Esophagus mucosa (tissue), 1 donor: Measurements from ENCODE around the gene SPAG9. TPM values are rescaled to one million over a fixed set of nuclear protein-coding genes. Genes with fewer than 3 reads are reported as not detected.
A peak's percentile ranks its signal among the peaks of the same experiment; 100 is the strongest.
"Not testable (repeated sequence)": the region's sequence is repeated elsewhere in the genome, so short reads cannot be mapped to it uniquely, and the experiment has no call there.

ENCODE experiments used
- ATAC-seq: fragments of 200-7000 bp; cut with Tn5 transposase; one replicate; pipeline ENCODE4 v1.9.1; 2020
- total RNA-seq: library from RNA; stranded (reverse); gene quantifications from one replicate; pipeline ENCODE4 v1.2.4, GENCODE V29; 2023
- donor health status: DM: yes; HTN: yes; CAD: no.

Gene SPAG9
- total RNA-seq, 1 donor from 2014 or later = 40.4 TPM

DNA sequence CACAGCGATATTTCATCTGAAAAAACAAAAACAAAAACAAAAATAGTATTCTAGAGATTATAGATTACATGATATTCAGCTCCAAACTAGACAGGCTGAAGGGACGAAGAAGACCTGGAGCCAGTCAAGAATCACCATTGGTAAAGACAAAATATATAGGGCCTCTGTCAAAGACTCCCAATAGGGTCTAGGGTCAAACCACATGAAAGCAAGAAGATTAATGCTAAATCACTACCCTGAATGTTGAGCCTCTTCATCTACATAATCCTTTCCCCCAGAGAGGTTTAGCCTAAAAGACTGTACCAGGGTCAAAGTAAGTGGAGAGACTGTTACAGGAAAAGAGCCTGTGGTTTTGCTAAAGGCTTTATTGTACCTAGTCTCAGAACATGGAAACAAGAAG lies 21.9 kb upstream of the SPAG9 start:
- no peak for ATAC-seq

DNA sequence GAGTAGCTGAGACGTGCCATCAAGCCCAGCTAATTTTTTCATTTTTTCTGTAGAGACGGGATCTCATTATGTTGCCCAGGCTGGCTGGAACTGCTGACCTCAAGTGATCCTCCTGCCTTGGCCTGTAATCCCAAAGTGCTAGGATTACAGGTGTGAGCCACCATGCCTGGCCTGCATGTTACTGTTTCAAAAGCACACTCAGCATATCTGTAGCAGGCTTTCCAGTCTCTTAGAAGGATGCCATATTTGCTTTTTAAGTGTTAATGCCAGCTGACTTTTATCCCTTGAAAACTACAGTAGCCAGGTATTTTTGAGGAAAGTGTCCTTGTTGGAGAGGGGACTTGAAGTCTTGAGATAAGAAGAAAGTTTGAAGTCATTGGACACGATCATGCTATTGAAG lies 15.3 kb upstream of the SPAG9 start:
- no peak for ATAC-seq

DNA sequence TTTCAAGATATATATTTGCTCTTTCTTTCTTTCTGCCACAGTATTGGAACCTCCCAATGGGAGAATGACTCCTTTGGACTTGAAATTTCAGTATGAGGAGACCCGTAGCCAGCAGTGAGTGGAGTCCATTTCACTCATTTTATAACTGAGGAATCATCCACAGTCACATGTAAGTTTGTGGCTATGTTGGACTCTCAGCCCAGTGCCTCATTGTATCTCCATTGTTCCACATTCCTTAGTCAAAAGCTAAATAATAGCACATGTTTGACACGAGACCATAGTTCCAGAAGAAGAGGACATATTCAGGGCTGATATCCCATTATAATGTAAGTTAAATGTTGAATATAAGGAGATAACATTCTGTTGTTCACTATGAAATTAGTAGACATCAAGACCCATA lies 12.7 kb upstream of the SPAG9 start:
- no peak for ATAC-seq

DNA sequence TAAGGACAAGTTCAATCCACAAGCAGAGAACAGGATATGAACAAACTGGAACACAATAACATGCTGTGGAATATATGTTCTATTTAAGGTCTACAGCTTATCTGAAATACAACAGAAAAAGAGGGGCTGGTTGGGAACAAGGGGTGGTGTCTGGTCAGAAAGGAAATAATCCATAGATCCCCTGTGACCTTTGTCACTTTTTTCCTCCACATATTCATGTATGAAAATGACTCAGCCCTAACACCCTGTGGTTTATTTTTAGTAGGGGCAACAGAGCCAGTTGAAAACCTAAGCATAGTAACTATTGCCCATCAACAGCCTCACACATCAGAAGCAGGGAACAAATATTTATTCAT lies 12.3 kb upstream of the SPAG9 start:
- ATAC-seq = no peak

DNA sequence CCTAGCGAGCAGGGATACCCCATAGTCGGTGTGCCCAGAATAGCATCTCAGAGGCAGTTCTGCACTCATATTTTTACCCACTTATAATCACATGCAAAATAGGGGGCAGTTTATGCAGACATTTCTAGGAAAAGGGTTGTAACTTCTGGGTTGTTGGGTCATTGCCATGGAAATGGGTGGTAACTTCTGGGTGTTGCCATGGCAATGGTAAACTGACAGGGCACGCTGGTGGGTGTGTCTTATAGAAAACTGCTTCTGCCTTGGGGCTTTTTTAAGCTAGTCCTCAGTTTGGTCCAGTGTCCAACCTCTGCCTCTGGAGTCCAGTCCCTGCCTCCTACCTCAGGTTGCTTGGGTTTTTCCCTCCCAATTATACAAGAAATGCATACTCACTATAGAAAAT lies 7.4 kb upstream of the SPAG9 start:
- ATAC-seq = no peak

DNA sequence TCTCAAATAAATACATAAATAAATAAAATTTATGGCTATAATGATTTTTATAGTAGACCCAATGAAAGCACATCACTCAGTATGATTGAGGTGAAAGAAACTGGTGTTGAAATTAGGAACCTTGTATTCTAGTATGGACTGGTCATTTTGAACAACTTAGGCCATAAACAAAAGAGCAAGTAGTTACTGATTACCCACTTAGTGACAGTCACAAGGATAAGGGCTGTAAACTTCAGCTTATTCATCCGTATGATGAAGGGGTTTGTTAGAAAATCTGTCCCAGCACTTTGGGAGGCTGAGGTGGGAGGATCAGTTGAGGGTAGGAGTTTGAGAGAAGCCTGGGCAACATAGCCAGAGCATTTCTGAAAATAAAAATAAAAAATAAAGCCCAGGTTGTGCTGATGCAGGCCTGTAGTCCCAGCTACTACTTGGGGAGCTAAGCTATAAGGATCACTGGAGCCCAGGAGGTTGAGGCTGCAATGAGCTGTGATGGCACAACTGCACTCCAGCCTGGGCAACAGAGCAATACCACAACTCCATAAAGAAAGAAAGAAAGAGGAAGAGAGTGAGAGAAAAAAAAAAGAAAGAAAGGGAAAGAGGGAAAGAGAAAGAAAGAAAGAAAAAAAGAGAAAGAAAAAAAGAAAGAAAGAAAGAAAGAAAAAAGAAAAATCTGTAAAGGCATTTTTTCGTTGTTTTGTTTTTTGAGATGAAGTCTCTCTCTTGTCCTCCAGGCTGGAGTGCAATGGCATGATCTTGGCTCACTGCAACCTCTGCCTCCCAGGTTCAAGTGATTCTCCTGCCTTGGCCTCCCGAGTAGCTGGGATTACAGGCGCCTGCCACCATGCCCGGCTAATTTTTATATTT lies 4.2 kb upstream of the SPAG9 start:
- ATAC-seq = no peak

DNA sequence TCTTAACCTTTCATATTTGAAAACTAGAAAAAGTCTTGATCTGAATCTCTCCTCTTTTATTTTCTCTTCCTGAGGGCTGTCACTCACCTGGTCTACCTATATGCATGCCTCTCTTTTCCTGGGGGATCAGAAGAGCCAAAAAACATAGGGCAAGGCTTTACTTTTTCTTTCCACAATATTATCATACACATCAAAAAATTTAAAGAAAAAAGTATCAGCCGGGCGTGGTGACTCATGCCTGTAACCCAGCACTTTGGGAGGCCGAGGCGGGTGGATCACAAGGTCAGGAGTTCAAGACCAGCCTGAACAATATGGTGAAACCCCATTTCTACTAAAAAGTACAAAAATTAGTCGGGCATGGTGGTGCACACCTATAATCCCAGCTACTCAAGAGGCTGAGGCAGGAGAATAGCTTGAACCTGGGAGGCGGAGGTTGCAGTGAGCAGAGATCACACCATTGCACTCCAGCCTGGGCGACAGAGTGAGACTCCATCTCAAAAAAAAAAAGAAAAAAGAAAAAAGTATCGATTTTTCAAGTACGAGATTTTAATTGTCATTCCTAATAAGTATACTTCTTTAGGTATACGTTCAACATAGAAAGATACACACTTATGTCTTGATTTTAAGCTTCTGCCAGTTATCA lies 1.9 kb upstream of the SPAG9 start:
- not testable (repeated sequence) for ATAC-seq

DNA sequence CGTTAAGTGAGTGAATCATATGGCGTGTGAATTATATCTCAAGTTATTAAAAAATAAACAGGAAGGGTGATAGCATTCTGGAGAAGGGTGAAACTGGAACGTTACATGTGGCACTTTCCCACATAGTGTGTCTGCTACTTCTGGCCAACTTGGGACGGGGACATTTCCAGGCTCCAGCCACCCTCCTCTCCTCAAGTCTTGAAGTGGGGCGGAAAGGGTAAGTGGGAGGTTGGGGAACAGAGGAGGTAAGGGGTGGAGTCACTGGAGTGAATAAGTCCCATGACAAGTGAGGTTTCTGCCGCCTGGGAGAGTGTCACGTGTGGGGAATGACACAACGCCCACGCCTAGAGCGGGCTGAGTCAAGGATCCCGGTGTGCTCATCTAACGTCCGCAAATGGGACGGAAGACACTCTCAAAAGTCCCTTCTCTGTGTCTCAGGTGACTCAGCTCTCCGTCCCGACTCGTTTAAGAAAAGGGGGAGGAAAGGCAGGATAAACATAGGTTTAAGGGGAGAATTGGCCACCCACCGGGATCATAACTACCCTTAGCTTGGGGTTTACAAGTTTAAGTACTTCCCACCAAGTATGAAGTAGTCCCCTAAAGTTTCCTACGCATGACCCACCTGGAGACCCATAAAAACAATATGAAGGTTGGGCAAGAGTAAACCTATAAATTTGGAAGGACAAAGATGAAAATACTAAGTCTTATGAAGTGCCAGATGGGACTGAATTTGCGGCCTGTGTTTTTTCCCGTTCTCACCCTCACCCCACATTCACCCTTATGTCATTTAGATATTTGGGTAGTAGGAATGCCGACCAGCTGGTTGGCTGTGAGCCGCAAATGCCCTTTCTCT lies 1.2 kb upstream of the SPAG9 start:
- peak; percentile 93 for ATAC-seq

DNA sequence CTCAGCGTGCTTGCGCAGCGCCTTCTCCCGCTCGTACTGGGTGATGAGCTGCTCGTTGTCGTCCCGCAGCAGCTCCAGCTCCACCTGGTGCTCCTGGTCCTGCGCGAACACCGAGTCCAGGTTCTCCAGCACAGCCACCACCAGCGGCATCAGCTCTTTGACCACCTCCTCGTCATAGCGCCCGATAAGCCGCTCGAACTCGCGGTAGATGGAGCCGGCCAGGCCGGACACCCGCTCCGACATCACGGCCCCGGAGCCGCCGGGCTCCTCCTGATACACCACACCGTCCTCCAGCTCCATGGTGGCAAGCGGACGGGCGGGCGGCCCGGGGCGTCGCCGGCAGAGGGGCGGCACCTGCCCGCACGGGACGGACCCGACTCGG lies 320 bp downstream of the SPAG9 start:
- ATAC-seq = peak; percentile 24

DNA sequence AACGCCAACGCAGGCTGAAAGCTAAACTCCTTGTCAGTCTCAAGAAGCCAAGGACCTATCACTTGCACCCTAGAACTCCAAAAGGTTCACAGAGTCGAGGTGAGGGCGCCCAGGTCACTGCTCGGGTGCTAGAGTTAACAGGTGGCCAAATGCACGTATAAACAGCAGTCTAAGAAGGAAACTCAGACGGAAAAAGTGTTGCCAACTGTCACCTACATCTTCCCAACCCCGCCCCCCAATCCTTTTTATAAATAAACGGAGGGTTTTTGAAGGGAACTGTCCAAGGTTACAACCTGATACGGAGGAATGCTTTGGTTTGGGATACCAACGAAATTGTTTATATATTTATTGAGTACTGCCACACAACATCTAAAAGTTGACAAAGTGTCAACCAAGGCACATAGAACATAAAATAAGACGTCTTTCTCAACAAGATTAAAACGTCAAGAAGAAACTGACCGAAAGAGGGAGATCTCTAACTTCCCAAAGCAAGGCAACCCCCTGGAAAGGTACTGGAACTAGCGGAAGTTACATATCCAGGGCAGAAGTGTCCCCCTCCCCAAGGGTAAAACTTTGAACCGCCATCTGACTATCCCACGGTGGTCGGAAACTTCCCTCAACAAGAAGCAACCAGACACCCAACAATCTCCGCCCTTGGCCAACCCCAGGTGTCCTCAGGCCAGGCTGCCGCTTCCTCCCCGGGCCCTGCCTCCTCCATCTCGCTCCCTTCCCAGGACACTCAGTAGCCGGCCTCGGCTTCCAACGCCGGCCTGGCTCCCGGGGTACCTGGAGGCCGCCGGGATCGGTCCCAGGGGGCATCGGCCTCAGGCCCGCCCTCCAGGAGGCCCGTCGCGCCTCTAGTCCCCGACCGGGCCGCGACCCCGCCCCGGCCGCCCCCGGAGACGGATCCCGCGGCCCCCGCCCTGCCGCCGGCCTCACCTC lies 982 bp downstream of the SPAG9 start:
- peak; percentile 15 for ATAC-seq

DNA sequence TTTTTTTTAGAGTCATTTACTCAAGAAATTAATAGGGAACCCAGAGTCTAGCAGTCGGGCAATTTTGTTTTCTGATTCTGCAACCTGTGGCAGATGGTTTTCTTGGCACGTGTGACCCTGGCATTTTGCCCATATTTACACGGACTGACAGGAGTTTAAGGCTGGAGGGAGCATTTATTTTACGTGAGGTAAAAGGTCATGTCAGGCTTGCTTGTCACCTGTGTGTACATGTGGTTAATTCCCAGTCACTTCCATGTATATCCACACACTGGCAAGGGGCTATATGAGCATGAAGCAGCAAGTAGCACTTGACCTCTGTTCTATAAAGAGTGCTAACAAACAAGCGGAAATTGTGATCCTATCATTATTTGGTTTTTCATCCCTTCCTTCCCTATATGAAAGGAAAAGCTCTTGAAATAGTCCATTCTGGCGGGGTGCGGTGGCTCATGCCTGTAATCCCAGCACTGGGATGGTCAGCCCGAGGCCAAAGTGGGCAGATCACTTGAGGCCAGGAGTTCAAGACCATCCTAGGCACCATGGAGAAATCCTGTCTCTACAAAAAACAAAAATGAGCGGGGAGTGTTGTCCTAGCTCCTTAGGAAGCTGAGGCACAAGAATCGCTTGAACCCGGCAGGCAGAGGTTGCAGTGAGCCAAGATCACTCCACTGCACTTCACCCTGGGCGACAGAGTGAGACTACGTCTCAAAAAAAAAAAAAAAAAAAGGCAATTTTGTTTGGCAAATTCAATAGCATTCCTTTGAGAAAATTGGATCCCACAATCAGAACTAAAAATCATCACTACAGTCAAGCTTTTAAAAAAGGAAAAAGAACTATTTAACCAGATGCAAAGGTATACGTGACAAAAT lies 2.1 kb downstream of the SPAG9 start:
- ATAC-seq = no peak

DNA sequence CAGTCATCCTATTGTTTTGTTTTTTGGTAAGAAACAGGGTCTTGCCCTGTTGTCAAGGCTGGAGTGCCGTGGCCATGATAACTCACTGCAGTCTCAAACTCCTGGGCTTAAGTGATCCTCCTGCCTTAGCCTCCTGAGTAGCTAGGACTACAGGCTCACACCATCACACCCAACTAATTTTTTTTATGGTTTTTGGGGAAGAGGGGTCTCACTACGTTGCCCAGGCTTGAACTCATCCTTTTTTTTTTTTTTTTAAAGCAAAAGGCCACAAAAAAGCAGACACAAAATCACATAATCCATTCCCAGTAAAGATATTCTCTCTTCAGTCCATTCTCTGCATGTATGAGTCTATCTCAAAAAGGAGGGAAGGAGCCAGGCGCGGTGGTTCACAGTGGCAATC lies 5.5 kb downstream of the SPAG9 start:
- no peak for ATAC-seq

DNA sequence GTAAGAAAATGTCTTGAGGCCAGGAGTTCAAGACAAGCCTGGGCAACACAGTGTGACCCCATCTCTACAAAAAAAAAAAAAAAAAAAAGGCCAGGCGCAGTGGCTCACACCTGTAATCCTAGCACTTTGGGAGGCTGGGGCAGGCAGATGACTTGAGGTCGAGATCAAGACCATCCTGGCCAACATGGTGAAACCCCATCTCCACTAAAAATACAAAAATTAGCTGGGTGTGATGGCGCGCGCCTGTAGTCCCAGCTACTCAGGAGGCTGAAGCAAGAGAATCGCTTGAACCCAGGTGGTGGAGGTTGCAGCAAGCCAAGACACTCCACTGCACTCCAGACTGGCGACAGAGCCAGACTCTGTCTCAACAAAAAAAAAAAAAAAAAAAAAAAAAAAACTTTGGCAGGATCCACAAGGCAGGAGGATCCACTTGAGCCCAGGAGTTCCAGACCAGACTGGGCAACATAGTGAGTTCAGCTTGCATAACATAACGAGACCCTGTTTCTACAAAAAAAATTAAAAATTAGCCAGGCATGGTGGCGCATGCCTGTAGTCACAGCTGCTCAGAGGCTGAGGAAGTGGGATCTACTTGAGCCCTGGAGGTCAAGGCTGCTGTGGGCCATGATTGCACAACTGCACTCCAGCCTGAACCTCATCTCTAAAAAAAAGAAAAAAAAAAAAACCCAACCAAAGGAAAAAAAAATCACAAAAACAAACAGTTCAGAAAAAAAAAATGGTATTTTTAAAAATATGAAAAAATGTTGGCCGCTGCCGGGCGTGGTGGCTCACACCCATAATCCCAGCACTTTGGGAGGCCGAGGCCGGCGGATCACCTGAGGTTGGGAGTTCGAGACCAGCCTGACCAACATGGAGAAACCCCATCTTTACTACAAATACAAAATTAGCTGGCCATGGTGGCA lies 8.1 kb downstream of the SPAG9 start:
- not testable (repeated sequence) for ATAC-seq

DNA sequence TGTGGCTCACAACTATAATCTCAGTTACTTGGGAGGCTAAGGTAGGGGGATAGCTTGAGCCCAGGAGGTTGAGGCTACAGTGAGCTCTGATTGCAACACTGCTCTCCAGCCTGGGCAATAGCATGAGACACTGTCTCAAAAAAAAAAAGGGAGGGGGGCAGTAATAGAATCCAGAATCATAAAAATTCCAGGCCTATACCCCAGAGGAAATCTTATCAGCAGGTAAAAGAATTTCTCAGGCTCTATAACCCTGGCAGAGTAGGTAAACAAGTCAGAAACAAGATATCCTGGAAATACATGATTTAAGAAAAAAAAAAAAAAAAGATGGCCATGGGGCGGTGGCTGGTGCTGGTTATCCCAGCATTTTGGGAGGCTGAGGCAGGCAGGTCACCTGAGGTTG lies 12.9 kb downstream of the SPAG9 start:
- no peak for ATAC-seq

DNA sequence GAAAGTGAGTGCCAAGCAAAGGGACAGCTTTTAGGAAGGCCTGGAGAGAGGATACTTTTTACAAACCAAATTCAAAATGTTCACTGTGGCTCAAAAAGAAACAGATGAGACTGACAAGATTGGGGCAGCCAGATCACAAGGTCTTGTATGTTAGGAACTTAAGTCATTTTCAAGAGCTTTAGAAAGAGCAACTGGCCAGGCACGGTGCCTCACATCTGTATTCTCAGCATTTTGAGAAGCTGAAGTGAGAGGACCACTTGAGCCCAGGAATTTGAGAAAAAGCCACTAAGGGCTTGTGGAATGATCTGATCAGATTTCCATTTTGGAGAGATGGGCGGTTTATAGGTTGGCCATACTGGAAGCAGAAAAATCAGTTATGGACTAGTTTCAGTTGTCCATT lies 17.2 kb downstream of the SPAG9 start:
- no peak for ATAC-seq

DNA sequence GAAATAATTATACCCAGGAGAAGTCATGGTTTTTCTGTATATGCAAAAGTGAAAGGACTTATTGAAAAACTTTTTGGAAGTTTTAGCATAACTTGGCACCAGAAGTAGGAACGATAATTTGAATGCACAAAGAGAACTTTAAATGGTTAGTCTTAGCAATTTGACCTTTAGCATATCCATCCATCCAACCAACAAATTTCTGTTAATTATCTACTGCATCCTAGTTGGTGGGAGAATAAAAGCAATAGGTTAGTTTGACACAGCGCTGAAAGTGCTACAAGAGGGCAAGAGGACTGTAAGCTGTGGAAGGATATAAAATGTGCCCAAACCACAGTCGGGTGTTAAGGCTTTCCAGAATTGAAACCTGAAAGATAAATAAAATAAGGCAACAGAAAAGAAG lies 17.6 kb downstream of the SPAG9 start:
- no peak for ATAC-seq

DNA sequence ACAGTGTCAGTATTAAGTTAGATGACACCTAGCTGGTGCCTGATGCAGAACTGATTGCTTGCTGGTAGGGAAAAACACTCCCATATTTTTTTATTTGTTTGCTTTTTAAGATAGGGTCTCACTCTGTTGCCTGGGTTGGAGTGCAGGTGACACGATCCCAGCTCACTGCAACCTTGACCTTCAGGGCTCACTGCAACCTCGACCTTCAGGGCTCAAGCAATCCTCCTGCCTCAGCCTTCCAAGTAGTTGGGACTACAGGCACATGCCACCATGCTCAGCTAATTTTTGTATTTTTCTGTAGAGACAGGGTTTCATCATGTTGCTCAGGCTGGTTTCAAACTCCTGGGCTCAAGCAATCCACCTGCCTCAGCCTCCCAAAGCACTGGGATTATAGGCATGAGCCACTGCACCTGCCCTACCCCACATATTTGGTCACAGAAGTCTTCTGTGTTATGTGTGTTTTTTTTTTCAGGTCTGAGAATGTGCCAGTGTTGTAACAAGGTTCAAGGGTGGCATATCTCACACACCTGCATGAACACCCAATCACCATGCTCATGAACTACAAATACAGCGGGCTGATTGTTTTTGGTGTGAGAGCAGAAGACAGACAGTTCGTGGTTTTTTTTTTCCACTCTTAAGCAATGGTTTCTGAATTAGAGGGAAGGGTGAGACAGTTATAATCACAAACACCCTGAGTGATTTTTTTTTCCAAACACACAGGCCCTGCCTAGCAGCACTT lies 22.8 kb downstream of the SPAG9 start:
- ATAC-seq = no peak

DNA sequence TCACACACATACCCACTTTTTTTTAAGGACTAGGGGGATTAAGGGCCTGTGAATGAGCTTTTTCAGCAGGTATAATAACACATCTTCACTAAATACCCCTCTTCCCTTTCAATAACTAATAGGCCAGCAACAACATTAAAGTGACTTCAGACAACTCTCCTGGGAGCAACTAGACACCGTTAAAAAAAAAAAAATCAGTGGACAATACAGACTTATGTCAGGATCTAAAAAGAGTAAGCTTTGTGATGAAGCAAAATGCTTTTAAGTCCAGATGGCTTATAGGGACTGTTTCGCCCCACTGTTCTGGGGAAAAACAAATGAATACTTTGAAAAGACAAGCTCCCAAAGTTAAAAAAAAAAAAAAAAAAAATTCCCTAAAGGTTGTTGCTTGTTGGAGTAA lies 29.0 kb downstream of the SPAG9 start:
- ATAC-seq = no peak

DNA sequence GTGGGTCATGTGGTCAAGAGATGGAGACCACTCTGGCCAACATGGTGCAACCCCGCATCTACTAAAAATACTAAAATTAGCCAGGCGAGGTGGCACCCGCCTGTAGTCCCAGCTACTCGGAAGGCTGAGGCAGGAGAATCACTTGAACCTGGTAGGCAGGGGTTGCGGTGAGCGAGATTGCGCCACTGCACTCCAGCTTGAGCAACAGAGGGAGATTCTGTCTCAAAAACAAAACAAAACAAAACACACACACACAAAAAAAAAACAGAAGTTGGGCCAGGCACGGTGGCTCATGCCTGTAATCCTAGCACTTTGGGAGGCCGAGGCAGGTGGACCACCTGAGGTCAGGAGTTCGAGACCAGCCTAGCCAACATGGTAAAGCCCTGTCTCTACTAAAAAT lies 31.8 kb downstream of the SPAG9 start:
- not testable (repeated sequence) for ATAC-seq
